AG09309 (cell line): ENCODE measurements around the gene GNAT3.
A peak's percentile ranks its signal among the peaks of the same experiment; 100 is the strongest.

ENCODE experiments used
- DNase-seq: peaks from one replicate; pipeline ENCODE4 v3.0.0-alpha.2; 2010; ENCODE audit warnings: low read depth
- H3K4me3 ChIP-seq: 2 replicates; pipeline ENCODE4 v1.5.1; 2011; ENCODE audit warnings: mild to moderate bottlenecking, low read depth, low read length, moderate library complexity; ENCODE audit not compliant: control insufficient read depth
- TF ChIP-seq, protein P1 (sequence below): IDR thresholded peaks from 2 replicates; pipeline ENCODE4 v1.5.1; 2011; ENCODE audit warnings: mild to moderate bottlenecking, low read depth, low read length, inconsistent platforms; ENCODE audit not compliant: insufficient read depth, control insufficient read depth; ENCODE audit errors: missing control alignments

The GNAT3 gene

DNA sequence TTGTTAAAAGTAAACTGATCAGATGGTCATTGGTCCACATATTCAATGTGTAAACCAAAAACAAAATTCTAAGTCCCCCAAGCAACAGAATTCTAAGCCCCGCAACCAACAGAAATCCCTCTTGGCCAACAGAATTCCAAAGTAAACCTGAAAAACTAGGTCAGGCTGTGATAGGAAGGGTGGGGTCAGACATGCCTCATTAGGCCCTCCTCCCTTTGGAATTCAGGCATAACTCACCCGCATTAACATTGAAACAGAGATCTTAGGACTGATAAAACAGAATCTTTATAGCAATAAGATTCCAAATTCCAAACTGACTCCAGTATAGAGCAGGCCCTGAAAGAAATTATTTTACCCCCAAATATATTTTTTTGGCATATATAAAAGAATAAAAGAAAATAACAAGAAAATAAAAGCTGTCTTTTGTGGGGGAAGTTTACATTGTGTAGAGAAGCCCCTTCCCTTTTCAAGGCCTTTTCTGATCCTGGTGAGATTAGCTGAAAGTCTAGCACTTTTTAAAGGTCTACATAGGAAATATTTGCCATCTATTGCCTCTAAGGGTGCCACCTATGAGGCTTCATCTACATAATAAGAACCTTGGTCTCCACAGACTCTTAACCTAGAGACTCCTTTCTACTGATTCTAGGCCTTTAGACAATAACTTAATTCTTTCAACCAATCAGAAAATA is 30.5 kb downstream of the GNAT3 start:
- TF ChIP-seq, protein P1, sequence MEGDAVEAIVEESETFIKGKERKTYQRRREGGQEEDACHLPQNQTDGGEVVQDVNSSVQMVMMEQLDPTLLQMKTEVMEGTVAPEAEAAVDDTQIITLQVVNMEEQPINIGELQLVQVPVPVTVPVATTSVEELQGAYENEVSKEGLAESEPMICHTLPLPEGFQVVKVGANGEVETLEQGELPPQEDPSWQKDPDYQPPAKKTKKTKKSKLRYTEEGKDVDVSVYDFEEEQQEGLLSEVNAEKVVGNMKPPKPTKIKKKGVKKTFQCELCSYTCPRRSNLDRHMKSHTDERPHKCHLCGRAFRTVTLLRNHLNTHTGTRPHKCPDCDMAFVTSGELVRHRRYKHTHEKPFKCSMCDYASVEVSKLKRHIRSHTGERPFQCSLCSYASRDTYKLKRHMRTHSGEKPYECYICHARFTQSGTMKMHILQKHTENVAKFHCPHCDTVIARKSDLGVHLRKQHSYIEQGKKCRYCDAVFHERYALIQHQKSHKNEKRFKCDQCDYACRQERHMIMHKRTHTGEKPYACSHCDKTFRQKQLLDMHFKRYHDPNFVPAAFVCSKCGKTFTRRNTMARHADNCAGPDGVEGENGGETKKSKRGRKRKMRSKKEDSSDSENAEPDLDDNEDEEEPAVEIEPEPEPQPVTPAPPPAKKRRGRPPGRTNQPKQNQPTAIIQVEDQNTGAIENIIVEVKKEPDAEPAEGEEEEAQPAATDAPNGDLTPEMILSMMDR: no peak
- H3K4me3 ChIP-seq: no peak overlapping the region
- DNase-seq: no peak

DNA sequence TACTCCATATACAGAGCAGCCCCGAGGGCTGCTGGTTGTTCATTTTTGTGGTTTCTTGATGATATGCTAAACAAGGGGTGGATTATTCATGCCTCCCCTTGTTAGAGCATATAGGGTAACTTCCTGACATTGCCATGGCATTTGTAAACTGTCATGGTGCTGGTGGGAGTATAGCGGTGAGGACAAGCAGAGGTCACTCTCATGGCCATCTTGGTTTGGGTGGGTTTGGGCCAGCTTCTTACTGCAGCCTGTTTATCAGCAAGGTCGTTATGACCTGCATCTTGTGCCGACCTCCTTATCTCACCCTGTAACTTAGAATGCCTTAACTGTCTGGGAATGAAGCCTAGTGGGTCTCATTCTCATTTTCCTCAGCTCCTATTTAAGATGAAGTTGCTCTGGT is 31.3 kb downstream of the GNAT3 start:
- DNase-seq: no peak
- no peak overlapping the region for H3K4me3 ChIP-seq
- TF ChIP-seq, protein P1: no peak

- no peak overlapping the region for H3K4me3 ChIP-seq
- peak; percentile 8 for DNase-seq
- TF ChIP-seq, protein P1: no peak
Measured at GRCh38 chr7:80478683-80479082, 33.2 kb downstream of the GNAT3 start.

GRCh38 chr7:80476035-80476434 is 35.8 kb downstream of the GNAT3 start:
- no peak overlapping the region for H3K4me3 ChIP-seq
- TF ChIP-seq, protein P1: no peak

DNA sequence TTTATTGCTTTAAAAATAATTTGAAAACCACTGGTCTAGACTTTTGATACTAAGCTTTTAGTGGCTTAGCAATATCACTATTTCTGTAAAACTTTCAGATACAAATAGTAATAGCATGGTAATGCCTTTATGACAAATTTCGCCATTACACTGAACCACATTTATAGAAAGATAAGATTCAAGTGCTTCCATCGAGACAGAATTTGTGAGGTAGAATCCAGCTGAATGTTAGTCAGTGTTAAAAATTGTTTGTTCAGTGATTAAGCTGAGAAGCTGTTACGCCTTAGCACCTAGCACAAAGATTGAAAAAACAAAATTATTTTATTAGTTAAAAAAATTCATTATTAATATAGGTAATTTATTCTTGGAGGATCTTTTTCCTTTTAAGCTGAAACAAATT is 36.5 kb downstream of the GNAT3 start:
- no peak overlapping the region for H3K4me3 ChIP-seq
- DNase-seq: no peak
- TF ChIP-seq, protein P1: no peak

More at GRCh38 chr7:80476035-80476434, 35.8 kb downstream of the GNAT3 start:
- DNase-seq: no peak

DNA sequence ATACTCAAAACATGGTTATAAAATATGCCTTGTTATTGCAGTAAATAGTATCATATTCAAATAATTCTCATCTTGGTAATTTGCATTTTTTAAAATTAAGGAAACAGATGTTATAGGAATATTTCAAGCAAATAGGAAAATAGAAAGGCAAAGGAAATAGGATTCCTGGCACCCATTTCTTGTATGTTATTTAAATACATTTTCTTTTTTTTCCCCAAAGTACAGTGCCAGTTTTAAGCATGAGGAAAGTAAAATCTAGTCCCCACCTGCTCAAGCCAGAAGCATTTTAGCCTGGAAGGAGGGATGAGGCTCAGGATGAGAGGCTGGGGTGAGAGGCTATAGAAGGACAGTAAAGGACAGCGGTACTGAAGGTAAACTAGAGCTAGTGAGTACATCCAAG is 38.1 kb downstream of the GNAT3 start:
- no peak overlapping the region for H3K4me3 ChIP-seq
- TF ChIP-seq, protein P1: no peak
- no peak for DNase-seq
